Prostate gland (tissue), 2 donors: ENCODE measurements around the gene TFEB.

Experiments used
- POLR2A ChIP-seq: fragments of 450-650 bp; IDR thresholded peaks from one replicate; pipeline ENCODE4 v1.6.1; 2016; ENCODE audit warnings: antibody characterized with exemption, mild to moderate bottlenecking
- TF ChIP-seq, protein P1 (sequence below), 4 experiments: fragments of 200-600 bp in 2 of 4; fragments of 450-650 bp in 2 of 4; sonication (generic) in 2 of 4; IDR thresholded peaks; 1 replicate in 3 of 4; 2 replicates in 1 of 4; pipeline ENCODE4 v1.5.1; 2016 to 2019; ENCODE audit warnings: antibody characterized with exemption in 4 of 4, mild to moderate bottlenecking in 2 of 4, moderate library complexity in 2 of 4

- TF ChIP-seq, protein P1, sequence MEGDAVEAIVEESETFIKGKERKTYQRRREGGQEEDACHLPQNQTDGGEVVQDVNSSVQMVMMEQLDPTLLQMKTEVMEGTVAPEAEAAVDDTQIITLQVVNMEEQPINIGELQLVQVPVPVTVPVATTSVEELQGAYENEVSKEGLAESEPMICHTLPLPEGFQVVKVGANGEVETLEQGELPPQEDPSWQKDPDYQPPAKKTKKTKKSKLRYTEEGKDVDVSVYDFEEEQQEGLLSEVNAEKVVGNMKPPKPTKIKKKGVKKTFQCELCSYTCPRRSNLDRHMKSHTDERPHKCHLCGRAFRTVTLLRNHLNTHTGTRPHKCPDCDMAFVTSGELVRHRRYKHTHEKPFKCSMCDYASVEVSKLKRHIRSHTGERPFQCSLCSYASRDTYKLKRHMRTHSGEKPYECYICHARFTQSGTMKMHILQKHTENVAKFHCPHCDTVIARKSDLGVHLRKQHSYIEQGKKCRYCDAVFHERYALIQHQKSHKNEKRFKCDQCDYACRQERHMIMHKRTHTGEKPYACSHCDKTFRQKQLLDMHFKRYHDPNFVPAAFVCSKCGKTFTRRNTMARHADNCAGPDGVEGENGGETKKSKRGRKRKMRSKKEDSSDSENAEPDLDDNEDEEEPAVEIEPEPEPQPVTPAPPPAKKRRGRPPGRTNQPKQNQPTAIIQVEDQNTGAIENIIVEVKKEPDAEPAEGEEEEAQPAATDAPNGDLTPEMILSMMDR (IDR thresholded peaks at IDR 0.05) = no peak
- no peak for TF ChIP-seq POLR2A
Observed at GRCh38 chr6:41759905-41760579, 24.6 kb upstream of the TFEB start.
